Measurements from ENCODE around the gene SSR1.

The SSR1 gene

DNA sequence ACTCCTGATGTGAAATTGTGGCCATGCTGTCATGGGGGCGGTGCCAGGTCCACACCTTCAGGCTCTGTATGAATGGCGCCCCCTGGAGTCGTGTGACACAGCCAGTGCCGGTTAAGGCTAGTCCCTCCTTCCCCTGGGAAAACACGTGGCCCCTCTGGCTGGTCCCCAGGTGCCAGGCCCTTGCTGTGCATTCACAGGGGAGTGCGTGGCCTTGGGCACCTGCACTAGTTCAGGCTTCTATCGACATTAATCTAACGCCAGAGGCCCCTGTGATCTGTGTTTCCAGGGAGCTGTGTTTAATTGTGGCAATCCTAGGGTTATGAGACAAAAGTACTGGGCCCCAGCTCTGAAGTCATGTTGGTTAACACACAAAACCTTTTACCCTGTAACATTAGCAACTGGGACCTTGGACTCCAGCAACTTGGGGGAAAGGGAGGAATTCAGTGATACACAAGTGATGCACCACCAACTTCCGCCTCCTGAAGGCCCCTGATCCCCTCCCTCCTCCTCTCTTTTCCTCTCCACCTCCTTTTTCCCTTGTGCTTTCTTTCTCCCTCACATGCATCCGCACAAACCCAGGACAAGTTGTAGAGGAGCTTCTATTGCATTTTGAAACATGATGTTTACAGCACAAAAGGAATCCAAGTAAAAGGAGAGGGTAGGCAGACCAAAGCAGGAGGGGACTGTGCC, 74.0 kb downstream of the SSR1 start:
- peak; percentile 73 for DNase-seq (ENCODE audit: low spot score)

DNA sequence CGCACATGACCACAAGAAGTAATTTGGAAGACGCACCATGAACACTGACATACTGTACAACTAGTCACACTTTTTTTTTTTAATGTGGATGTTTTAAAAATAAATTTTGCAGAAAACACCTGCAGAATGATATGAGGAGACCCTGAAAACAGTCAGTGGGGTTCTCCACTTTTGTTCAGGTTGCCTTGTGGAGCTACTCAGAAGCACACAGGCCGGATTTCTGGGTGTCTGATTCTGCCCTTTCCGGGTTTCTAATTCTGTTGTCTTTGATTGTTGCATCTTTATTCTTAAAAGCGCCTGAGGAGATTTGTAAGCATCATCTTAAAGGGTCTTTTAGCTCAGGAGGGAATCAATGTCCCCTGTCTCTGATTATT, 74.5 kb downstream of the SSR1 start:
- DNase-seq (ENCODE audit: low spot score): no peak

DNA sequence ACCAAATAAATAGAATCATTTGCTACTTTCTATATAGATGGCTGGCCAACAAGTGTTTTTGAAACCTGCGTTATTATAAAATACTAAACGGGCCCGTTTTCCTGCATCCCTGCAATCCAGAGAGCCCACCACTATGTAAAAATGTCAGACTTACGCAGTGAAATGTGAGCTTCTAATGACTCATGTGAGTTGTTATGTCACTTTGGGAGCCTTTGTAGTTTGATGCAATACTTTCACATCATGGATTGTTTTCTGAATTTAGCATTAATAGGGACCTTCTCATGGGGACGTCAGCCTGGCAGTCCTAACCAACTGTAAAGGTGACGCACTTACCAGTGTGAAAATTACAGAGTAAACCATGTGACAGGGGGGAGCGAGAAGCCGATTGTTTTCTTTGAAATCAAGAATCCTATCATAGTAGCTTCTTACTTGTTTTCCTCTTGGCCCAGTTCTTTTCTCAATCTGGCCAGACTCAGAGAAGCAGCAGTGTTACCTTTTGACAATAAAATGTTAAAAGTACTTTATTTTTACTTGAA, 75.3 kb downstream of the SSR1 start:
- no peak for DNase-seq (ENCODE audit: low spot score)

DNA sequence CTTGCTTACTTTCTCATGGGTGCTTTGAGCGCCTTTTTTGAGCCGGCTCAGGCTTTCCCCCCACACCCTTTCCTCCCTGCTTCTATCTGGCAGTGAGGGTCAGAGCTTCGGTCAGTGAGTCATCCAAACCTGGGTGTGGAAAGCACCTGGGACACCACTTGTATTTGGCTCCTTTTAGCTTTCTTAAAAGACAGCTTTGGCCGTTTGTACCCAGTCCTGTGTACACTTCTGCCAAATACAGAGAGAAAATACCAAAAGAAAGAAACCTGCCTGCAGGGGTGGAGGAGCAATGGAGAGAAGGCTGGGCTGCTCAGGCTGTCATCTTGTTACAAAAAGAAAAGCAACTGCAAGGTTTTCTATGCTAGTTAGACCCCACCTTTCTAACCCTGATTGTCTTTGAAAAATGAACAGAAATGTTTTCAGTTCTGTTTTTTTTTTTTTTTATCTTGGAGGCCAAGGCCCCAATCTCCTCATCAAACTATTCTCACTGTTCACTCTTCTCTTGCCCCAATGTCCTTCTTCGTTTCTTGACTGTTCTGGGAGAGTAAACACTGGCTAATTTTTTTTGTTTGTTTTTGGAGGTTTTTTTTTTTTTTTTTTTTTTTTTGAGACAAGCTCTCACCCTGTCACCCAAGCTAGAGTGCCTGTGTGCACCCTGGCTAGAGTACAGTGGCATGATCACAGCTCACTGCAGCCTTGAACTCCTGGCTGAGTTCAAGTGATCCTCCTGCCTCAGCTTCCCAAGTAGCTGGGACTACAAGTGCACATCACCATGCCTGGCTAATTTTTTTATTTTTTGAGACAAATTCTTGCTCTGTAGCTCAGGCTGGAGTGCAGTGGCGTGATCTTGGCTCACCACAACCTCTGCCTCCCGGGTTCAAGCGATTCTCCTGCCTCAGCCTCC, 76.4 kb downstream of the SSR1 start:
- no peak for DNase-seq (ENCODE audit: low spot score)

DNA sequence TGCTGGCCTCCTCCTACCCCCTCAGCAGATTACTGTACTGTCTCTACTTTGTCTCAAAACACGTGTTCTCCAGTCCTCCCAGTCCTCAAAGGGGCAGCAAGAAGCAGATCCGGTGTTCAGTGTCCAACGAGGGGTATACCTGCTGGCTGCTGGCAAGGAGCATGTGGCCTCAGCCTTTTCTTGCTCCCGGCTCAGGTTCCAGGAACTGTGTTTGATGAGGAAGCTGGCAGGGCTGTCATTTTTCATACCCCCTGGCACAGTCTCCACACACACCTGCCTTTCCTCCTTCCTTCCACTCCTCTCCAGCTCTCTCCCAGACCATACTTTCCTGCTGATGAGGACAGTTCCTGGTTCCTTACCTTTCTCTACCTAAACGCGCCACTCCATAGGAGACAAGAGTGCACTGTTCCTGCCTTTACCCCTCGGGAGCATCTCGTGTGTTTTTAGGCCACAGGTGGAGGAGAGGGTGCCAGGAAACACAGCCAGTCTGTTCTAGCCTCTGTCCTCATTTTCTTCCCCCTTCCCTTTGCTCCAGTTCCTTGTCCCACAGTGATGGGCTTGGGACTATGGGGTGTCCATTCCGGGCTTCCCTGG, 77.2 kb downstream of the SSR1 start:
- no peak for DNase-seq (ENCODE audit: low spot score)

DNA sequence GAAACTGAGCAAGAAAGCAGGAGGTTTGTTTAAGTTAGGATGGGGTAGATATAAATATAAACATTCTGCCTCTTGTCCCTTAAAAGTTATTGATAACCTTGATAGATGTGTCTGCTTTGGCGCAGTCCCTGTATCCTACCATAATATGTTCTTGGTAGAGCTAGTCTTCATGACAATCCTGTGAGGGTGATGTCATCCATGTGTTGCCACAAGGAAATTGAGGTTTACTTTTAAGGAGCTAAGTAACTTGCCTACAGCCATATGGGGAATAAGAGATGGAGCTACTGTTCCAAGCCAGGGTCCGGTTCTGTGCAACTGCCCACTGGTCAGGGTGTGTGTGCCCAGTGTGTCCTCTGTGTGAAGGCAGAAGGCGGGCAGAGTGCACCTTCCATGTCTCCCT, 78.5 kb downstream of the SSR1 start:
- no peak for DNase-seq (ENCODE audit: low spot score)

DNA sequence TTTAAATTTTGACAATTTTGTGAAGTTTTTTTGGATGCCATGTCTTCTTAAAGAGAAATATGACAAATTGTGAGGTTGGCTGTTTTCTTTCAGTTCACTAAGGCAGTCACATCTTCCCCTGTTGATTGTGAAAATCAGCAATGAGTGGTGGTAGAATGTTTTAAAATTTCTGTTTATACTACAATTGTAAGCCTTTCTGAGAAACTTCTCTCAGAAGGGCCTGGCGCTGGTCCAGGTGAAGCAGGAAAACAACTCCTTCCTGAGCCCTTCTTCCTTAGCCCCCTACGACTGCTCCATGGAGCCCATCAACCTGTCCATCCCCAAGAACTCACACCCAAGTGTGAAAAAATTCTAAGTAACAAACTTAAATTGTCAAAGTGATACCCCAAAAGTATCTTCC, 80.6 kb downstream of the SSR1 start:
- no peak for DNase-seq (ENCODE audit: low spot score)

DNA sequence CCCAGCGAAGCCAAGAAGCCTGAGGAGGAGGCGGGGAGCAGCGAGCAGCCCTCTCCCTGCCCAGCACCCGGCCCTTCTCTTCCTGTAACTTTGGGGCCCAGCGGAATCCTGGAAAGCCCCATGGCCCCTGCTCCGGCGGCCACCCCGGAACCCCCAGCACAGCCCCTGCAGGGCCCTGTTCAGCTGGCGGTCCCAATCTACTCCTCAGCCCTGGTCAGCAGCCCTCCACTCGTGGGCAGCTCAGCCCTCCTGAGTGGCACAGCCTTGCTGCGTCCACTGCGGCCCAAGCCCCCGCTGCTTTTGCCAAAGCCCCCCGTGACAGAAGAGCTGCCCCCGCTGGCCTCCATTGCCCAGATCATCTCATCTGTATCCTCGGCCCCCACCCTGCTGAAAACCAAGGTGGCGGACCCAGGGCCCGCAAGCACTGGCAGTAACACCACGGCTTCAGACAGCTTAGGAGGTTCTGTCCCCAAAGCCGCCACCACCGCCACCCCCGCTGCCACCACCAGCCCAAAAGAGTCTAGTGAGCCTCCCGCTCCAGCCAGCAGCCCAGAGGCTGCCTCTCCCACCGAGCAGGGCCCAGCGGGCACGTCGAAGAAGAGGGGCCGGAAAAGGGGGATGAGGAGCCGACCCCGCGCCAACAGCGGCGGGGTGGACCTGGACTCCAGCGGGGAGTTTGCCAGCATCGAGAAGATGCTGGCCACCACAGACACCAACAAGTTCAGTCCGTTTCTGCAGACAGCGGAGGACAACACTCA, 81.9 kb downstream of the SSR1 start:
- no peak for DNase-seq (ENCODE audit: low spot score)

DNA sequence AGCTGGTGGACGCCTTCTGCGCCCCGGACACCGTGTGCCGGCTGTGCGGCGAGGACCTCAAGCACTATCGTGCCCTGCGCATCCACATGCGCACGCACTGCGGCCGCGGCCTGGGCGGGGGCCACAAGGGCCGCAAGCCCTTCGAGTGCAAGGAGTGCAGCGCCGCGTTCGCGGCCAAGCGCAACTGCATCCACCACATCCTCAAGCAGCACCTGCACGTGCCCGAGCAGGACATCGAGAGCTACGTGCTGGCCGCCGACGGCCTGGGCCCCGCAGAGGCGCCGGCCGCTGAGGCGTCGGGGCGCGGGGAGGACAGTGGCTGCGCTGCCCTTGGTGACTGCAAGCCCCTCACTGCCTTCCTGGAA, 82.7 kb downstream of the SSR1 start:
- no peak for DNase-seq (ENCODE audit: low spot score)

DNA sequence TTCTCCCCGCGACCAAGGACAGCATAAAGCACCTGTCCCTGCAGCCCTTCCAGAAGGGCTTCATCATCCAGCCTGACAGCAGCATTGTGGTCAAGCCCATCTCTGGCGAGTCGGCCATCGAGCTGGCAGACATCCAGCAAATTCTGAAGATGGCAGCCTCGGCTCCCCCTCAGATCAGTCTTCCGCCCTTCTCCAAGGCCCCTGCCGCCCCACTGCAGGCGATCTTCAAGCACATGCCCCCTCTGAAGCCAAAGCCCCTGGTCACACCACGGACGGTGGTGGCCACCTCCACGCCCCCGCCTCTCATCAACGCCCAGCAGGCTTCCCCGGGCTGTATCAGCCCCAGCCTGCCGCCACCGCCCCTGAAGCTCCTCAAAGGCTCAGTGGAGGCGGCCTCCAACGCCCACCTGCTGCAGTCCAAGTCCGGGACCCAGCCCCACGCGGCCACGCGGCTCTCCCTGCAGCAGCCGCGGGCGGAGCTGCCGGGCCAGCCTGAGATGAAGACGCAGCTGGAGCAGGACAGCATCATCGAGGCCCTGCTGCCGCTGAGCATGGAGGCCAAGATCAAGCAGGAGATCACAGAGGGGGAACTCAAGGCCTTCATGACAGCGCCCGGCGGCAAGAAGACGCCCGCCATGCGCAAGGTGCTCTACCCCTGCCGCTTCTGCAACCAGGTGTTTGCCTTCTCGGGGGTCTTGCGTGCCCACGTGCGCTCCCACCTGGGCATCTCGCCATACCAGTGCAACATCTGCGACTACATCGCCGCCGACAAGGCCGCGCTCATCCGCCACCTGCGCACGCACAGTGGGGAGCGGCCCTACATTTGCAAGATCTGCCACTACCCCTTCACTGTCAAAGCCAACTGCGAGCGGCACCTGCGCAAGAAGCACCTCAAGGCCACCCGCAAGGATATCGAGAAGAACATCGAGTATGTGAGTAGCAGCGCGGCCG, 83.3 kb downstream of the SSR1 start:
- no peak for DNase-seq (ENCODE audit: low spot score)

DNA sequence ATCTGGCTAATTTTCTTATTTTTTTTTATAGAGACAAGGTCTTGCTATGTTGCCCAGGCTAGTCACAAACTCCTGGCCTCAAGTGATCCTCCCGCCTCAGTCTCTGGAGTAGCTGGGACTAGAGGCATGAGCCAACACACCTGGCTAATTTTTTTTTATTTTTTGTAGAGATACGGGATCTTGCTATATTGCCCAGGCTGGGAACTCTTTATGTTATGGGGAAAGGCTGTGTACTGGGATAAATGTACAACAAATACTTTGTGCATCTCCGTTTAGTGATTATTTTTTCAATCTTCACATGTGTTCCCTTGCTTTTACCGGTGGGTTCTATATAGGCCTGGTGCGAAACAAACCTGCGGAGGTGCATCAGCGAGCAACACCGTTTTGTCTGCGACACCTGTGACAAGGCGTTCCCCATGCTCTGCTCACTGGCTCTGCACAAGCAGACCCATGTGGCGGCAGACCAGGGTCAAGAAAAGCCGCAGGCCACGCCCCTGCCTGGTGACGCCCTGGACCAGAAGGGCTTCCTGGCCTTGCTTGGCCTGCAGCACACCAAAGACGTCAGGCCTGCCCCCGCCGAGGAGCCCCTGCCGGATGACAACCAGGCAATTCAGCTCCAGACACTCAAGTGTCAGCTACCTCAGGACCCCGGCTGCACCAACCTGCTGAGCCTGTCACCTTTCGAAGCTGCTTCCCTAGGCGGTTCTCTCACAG, 84.2 kb downstream of the SSR1 start:
- no peak for DNase-seq (ENCODE audit: low spot score)

DNA sequence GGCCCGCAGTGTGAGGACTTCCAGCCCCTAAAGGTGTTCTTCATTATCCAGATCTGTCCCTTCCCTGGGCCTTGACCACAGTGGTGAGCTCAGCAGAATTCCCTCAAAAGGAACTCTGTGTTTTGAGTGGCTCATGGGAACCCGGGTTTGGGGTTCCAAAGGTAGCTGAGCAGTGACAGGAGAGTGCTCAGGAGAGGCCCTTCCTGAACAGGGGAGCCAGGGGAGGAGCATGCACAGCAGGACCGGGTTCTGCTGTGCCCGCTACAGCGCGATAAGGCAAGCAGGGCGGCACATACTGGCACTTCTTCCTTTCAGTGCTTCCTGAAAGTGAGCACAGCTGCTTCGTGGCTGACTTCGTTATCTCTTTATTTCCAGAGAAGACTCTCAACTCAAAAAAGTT, 88.3 kb downstream of the SSR1 start:
- DNase-seq (ENCODE audit: low spot score): no peak

DNA sequence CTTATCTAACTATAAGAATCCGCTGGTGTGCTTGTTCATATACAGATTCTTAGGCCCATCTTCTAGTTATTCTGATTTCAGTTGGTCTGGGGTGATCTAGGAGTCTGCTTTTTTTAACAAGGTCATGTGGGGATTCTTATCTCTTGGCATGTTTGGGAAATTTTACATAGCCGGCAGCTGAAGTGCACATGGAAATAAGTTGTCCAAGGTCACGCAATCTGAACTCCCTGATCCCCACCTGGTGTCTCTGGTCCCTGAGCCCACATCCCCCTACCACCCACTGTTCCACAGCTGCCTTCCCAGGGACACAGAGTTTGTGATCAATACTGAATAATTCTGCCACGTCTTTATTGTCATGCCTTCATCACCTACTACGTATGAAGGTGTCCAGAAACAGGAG, 90.8 kb downstream of the SSR1 start:
- DNase-seq (ENCODE audit: low spot score): no peak

DNA sequence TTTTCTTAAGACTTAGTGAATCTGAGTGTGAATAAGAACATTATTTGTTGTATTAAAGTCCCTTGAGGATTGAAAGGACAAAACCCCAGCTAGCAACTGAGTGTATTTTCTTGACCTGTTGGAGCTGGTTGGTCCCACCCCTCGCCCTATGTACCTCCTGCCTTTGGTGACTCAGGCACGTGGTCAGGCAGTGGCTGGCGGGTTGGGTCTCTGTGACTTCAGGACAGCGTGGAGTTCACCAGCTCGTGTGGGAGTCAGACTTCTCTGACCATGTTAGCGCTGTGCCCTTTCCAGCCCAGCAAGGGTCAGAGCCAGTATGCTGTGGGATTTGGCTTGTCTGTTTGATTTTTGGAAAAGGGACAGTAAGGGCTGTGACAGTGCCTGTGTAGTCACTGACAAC, 93.7 kb downstream of the SSR1 start:
- DNase-seq (ENCODE audit: low spot score): no peak

DNA sequence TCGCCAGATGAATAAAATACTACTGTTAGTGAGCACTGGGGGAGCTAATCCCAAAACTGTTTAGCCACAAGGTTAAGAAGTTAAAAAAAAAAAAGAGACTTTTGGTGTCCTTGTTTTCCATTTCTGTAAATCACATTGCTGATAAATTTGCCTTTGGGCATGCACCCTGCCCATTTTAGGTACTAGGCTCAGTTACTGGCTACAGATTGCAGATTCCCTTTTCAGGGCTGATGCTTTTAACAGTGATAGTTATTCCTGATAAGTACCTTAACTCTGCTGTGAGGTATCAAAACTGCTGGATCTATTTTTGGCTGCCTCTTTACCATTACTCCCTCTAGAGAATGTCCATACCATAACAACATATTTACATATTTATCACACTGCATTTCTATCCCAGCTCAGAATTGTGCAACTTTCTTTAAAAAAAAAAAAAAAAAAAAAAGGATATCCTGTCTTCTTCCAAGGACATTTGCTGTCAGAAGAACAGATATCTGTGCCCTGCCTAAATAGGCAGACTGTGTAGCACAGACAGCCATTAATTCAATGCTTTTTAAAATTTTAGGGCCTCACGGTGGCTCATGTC, 94.5 kb downstream of the SSR1 start:
- no peak for DNase-seq (ENCODE audit: low spot score)
